Measurements from ENCODE around the gene OXER1. TPM values are rescaled to one million over a fixed set of nuclear protein-coding genes. Genes with fewer than 3 reads are reported as not detected.
A peak's percentile ranks its signal among the peaks of the same experiment; 100 is the strongest.

OXER1 gene
- total and polyA plus RNA-seq, 9 of the 15 experiments (the other 6 are each of a cell fraction or from before 2014, with no cell fraction given), result not detected

DNA sequence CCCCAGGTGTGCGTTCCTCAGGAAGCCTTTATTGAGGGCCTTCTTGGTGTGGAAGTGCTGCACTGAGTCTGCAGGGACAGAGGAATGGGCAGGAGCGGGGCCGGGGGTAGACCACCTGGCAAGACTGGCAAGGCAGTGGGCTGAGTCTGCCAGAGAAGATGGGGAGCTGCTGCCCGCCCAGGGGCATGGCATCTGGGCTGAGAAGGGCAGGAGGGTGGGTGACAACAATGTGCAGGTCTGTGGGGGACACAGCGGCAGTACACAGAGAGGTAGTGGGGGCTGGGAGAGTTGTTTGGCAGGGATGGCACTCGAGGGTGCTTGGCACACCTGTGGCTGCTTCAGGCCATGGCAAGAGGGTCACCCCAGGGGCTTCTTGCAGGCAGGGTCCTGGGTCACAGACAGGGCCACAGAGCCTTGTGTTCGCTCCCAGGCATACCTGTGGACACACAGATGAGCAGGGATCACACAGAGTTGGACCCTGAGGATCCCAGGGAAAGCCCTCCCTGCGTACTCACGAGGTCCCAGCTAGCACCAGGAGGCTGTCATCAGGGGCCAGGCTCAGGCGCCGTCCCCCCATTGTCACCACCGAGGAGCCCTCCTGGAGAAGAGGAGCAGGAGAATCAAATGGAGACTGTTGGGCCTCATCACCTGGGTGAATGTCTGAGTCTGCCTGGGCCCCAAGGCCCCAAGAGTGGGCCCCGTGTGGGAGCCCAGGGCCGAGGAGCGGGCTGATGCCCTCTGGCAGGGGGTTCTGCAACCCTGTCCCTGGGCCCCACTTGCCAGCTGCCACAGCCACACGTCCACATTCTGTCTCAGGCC lies 3.4 kb upstream of the OXER1 start (continued):
- TF ChIP-seq XRCC5 (IDR thresholded peaks at IDR 0.05; ENCODE audit: low read depth, low read length) (no peak), NFATC3 (IDR thresholded peaks at IDR 0.05) (no peak), ZNF436 (CRISPR knock-in tag; IDR thresholded peaks at IDR 0.05) (no peak), CREBBP (IDR thresholded peaks at IDR 0.05; ENCODE audit: low read depth, low read length) (no peak)
- TF ChIP-seq, protein P1, sequence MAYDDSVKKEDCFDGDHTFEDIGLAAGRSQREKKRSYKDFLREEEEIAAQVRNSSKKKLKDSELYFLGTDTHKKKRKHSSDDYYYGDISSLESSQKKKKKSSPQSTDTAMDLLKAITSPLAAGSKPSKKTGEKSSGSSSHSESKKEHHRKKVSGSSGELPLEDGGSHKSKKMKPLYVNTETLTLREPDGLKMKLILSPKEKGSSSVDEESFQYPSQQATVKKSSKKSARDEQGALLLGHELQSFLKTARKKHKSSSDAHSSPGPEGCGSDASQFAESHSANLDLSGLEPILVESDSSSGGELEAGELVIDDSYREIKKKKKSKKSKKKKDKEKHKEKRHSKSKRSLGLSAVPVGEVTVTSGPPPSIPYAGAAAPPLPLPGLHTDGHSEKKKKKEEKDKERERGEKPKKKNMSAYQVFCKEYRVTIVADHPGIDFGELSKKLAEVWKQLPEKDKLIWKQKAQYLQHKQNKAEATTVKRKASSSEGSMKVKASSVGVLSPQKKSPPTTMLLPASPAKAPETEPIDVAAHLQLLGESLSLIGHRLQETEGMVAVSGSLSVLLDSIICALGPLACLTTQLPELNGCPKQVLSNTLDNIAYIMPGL (CRISPR knock-in tag; IDR thresholded peaks at IDR 0.05), result no peak

DNA sequence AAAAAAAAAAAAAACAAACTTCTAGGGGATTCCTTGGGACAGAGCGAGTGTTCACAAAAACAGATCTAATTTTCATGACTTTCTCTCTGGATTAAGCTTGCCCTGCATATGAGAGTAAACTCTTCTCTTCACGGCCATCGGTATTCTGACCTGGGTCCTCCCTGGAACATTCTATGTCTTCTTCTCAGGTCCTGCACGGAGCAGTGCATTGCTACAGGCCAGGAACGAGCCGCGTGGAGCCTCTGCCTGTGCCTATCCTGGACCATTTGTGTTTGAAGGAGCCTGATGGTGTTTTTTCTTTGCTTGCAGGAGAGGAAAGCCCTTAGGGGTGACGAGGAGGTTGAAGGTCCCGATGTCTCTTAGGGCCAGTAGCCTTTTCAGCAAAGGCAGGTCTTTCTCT lies 1.8 kb upstream of the OXER1 start:
- no peak overlapping the region for H3K4me2 ChIP-seq (ENCODE audit: insufficient read depth, low read length)
- DNase-seq (ENCODE audit: extremely low read depth in 1 of 4, low spot score in 3 of 4) (no peak), ATAC-seq (no peak), FAIRE-seq (no peak)
- TF ChIP-seq ZNF316 (IDR thresholded peaks at IDR 0.05), result no peak
- TF ChIP-seq, protein P2, sequence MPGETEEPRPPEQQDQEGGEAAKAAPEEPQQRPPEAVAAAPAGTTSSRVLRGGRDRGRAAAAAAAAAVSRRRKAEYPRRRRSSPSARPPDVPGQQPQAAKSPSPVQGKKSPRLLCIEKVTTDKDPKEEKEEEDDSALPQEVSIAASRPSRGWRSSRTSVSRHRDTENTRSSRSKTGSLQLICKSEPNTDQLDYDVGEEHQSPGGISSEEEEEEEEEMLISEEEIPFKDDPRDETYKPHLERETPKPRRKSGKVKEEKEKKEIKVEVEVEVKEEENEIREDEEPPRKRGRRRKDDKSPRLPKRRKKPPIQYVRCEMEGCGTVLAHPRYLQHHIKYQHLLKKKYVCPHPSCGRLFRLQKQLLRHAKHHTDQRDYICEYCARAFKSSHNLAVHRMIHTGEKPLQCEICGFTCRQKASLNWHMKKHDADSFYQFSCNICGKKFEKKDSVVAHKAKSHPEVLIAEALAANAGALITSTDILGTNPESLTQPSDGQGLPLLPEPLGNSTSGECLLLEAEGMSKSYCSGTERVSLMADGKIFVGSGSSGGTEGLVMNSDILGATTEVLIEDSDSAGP (CRISPR knock-in tag; IDR thresholded peaks at IDR 0.05), result no peak
- no peak for TF ChIP-seq U2AF1 (optimal IDR thresholded peaks at IDR 0.05; ENCODE audit: low read depth, low read length)
- no peak for TF ChIP-seq RBFOX2 (IDR thresholded peaks at IDR 0.05; ENCODE audit: low read depth, low read length)
- CTCF ChIA-PET (ENCODE audit: low intra/inter-chr PET ratio), result no interaction called here
- intact Hi-C loops (cut with micrococcal nuclease) (no loop called here), in situ Hi-C loops (cut with MboI) (no loop called here)
- no peaks in the 10 kb centered on the region for H3K36me3 ChIP-seq (ENCODE audit: control insufficient read depth, insufficient read depth, low read length)
- H3K79me2 ChIP-seq (ENCODE audit: control insufficient read depth, insufficient read depth, low read length), result no peaks in the 10 kb centered on the region
- POLR2A ChIA-PET, result interaction anchor here (0.6 to 0.9 kb wide), 2 partner anchors 18 to 40 kb away, joined by 3 read pairs; no protein-coding TSS in a partner anchor
- peaks cover 0 to 25% of the 10 kb centered on the region in 2 experiments; a peak in 2 of 5 replicates for H3K4me1 ChIP-seq (replicated peaks in 1 of 2; ENCODE audit: control insufficient read depth in 2 of 2, insufficient read depth in 2 of 2, low read length in 2 of 2)
- H2AFZ ChIP-seq (ENCODE audit: low read depth, low read length), result peak overlapping the region; percentile 45; the same call in 1 of the 2 replicates
- no peaks in the 10 kb centered on the region for H3K9me1 ChIP-seq (ENCODE audit: control insufficient read depth, insufficient read depth, low read length)
- no peak overlapping the region for H3K9ac ChIP-seq (ENCODE audit: insufficient read depth in 1 of 2, low read depth in 2 of 2, low read length in 2 of 2)
- no peaks in the 10 kb centered on the region for H4K20me1 ChIP-seq (replicated peaks; ENCODE audit: control insufficient read depth, insufficient read depth, low read length)
- BruUV-seq (replicated peaks), result no TSS peak
- 32% methylated on average over 9 of the region's 9 CpGs for WGBS (ENCODE audit: insufficient coverage, low coverage, missing lambda C conversion rate)
- peaks cover 0 to 34% of the 10 kb centered on the region in 2 experiments; a peak in 3 of 5 replicates for H3K27me3 ChIP-seq (ENCODE audit: control insufficient read depth in 2 of 2, insufficient read depth in 2 of 2, low read length in 2 of 2)
- no peak overlapping the region for H3K4me3 ChIP-seq
- H3K9me3 ChIP-seq (replicated peaks; ENCODE audit: control insufficient read depth, insufficient read depth, low read depth, low read length), result no peaks in the 10 kb centered on the region
- H3K27ac ChIP-seq (ENCODE audit: extremely low read depth, low read depth, low read length), result no peak overlapping the region
